GM21390 (cell line): Measurements from ENCODE around the gene MEOX2.

Source experiments
- ATAC-seq: cut with Tn5 transposase; IDR thresholded peaks from one replicate; pipeline ENCODE4 v1.9.1; 2021; ENCODE audit not compliant: unreplicated experiment

The MEOX2 gene

GRCh38 chr7:15618275-15618674 lies 68.2 kb downstream of the MEOX2 start:
- ATAC-seq = no peak

DNA sequence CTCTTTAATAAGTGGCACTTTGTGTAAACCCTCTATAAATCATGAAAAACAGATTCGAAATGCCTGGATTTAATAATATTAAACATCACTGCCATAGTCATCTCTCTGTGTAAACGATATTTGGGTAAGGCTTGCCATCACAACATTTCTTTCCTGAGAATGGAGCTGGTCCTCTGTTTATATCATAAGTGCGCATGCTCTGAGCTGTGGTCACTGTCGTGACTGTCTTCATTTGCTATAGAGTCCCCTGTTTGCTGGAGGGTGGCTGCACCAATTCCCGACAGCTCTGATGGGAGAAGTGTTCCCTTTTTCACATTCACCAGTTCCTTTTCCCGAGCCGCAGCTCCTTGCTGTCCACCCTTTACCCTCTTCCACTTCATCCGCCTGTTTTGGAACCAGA lies 74.3 kb downstream of the MEOX2 start:
- ATAC-seq = no peak

DNA sequence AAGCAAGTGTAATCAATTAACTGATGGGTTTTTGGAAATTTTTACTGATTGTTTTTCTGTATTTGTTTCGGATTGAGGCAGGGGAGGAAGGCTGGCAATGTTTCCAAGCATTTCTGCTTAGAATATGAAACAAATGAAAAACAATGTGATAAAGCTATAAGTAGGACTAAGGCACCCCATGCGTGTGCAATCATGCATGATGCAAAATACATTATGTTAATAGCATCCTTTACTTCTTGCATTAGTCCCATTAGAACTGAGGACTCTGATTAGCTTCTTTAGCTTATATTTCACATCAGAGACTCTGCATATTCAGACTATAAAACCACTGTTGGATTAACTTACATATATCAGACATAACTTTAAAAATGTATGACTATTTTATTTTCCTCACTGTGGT lies 76.0 kb downstream of the MEOX2 start:
- ATAC-seq = no peak

DNA sequence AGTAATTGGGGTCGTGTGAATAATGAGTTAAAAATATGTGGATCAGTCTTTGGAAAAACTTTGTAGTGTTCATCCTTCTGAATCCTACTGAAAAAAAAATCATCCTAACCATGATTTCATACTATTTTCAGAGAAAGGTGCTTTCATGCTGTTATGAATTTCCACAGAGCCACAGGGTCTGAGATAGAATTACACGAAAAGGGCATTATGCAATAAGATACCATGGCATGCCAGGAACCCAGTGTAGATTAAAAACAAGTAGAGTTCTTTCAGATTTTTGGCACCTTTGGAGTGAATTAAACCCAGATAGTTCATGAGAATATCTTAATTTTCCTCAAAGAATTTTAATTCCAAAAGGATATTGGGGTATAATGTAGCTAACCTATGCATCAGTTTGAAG lies 77.2 kb downstream of the MEOX2 start:
- ATAC-seq = no peak

- ATAC-seq = no peak
These were observed 78.8 kb downstream of the MEOX2 start for GRCh38 chr7:15607529-15608210.

DNA sequence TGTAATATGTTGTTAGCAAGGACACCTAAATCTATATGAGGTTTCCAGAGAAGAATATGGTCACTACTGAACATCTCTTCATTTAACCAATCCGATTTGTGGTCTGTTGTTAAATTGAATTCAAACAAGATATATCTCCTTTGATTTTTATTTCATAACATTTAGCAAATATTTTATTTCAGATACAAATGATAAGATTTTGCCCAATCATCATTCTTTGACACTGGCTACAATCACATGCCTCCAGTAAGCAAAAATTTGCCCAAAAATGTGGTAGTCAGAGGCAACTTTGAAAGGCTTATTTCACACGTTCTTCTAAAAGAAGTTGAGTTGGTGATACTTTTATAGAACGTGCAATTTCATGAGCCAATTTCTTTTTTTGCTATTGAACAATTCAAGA lies 79.9 kb downstream of the MEOX2 start:
- ATAC-seq = no peak

GRCh38 chr7:15604166-15604565 lies 82.3 kb downstream of the MEOX2 start:
- no peak for ATAC-seq

DNA sequence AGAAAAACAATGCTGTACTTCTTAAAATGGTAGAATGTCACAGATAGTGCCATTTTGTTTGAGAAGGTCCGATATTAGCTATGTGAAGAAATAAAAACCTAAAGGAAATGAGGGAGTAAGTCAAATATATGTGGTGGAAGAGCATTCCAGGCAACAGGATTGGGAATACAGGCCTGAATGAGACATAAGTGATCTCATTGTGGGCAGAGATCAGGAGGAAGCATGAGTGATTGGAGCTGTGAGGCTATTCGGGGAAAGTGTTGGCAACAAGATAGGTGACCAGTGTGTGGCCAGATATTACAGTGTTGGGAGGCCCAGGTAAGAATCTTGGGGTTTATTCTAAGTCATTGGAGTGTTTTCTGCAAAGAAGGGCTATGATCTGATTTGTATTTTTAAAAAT lies 83.4 kb downstream of the MEOX2 start:
- no peak for ATAC-seq

DNA sequence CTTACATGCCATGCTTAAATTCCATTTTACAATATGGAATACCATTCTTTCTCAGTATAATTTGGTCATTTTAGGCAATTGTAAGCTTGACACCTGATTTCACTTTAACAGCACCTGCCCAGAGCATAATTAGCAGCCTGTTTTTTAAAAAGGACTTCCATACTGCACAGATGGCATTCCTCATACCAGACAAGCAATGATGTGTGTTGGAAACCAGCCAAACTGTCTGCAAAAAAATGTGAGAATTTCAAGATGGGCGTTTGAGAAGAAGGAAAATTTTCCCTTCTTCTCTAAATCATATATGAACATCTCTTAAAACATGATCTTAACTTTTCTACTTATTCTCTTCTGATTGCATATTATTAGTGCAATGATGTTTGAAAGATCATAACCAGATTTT lies 84.2 kb downstream of the MEOX2 start:
- ATAC-seq = no peak

GRCh38 chr7:15601175-15601574 lies 85.3 kb downstream of the MEOX2 start:
- ATAC-seq = no peak

GRCh38 chr7:15600298-15600697 lies 86.2 kb downstream of the MEOX2 start:
- ATAC-seq = no peak

DNA sequence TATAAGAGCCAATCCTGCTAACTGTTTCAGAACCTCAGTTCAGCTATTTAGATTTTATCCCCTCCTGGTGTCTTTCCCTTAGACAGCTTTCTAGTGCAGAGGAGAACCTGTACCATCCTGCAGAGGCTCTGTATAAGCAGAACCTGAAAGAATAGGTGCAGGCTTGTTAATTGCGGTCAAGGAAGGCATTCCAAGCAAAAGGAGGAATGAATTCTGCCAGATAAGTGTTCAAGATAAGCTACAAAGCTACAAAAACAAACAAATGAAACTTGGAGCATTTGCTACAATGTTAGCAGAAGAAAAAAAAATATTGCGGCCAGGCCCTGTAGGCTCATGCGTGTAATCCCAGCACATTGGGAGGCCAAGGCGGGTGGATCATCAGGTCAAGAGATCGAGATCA lies 92.0 kb downstream of the MEOX2 start:
- ATAC-seq = no peak

- no peak for ATAC-seq
These were observed 93.1 kb downstream of the MEOX2 start for GRCh38 chr7:15593382-15593781.

- ATAC-seq = no peak
These were observed 100.2 kb downstream of the MEOX2 start for GRCh38 chr7:15586266-15586665.

DNA sequence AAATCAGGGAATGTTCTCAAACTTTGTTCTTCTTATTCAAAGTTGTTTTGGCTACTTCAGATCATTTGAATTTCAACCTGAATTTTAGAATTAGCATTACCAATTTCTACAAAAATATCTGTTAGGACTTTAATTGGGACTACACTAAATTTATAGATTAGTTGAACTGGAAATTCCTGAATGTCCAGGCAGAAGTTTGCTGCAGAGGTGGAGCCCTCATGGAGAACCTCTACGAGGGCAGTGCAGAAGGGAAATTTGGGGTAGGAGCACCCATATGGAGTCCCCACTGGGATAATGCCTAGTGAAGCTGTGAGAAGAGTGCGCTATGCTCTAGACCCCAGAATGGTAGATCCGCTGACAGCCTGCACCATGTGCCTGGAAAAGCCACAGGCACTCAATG lies 101.9 kb downstream of the MEOX2 start:
- no peak for ATAC-seq

- no peak for ATAC-seq
These were observed 103.7 kb downstream of the MEOX2 start for GRCh38 chr7:15582773-15583172.

GRCh38 chr7:15581352-15581951 lies 105.0 kb downstream of the MEOX2 start:
- ATAC-seq = no peak

GRCh38 chr7:15580604-15581351 lies 105.7 kb downstream of the MEOX2 start:
- no peak for ATAC-seq

- ATAC-seq = no peak
These were observed 108.9 kb downstream of the MEOX2 start for GRCh38 chr7:15577600-15577999.

GRCh38 chr7:15571301-15571878 lies 115.1 kb downstream of the MEOX2 start:
- no peak for ATAC-seq

DNA sequence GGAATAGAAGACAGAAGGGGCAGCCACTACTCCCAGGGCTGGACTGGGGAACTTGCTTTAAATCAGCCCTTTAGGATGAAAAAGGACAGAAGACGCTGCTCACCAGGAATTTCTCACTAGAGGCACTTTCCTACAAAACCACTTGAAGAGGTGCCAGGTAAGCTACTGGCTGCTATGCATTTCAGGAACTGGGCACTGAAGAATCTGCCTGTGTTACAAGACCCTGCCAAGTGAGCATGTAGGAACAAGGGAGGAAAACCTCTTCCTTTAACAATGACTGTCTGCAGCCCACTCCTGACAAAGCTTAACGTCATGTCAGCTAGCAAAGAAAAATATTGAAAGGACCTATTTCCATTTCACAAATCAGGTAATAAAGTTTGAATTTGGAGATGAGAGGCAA lies 118.8 kb downstream of the MEOX2 start:
- no peak for ATAC-seq

GRCh38 chr7:15567036-15567435 lies 119.4 kb downstream of the MEOX2 start:
- ATAC-seq = no peak
